ENCODE results near the gene RENBP.

- TF ChIP-seq POLR2A (IDR thresholded peaks at IDR 0.05; ENCODE audit: low read depth, low read length) (no peak), POLR2AphosphoS5 (IDR thresholded peaks at IDR 0.05; ENCODE audit: low read depth, low read length) (no peak)
Measured at GRCh38 chrX:153937056-153937455, 7.4 kb downstream of the RENBP start.

All from GM12892 (cell line).